GM12864 (cell line): ENCODE data around the gene LINC01488.

Experiments used
- DNase-seq: peaks from one replicate; pipeline ENCODE4 v3.0.0-alpha.2; 2011; ENCODE audit warnings: low read depth
- H3K4me3 ChIP-seq: 2 replicates; pipeline ENCODE4 v1.5.1; 2011; ENCODE audit warnings: mild to moderate bottlenecking, low read depth, low read length, control low read depth
- TF ChIP-seq, protein P1 (sequence below): IDR thresholded peaks from 2 replicates; pipeline ENCODE4 v1.5.1; 2011; ENCODE audit warnings: low read depth, mild to moderate bottlenecking, moderate library complexity, low read length, control low read depth, inconsistent platforms; ENCODE audit errors: missing control alignments

LINC01488 gene

DNA sequence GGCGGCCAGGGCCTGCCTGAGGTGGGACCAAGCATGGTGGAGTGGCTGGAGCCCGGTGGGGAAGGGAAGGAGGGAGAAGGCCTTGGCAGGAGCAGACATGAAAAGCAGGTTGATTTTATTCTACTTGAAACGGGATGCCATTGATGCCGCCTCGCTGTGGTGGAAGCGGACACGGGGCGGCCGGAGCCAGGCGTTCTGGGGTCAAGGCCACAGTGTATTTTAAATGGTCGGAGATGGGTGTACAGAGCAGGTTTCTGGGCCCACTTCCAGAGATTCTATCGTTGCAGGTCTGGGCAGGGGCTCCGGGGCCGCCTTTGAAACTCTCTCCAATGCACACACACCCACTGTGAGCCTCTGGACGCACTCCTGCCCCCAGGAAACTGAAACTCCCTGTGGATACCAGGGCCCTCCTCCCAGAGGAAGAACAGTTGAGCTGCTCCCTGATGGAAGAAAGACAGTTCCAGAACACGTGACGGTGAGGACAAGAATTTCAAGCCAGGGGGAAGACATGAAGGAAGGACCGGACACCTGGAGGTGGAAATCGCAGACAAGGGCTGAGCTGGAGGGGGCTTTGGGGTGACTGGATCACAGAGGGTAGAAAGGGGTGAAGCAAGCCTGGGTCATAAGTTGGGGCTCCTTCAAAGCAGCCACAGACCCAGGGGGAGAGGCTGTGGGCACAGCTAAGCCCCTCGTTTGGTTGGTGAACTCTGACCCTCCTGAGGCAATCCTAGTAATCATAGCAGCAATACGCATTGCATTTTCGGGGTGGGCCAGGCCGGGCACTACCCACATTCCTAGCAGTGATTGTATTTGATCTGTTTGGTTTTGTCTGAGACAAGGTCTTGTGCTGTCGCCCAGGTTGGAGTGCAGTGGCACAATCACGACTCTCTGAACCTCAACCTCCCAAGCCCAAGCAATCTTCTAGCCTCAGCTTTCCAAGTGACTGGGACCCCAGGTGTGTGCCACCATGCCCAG, 12.3 kb upstream of the LINC01488 start:
- H3K4me3 ChIP-seq, result no peak overlapping the region
- no peak for DNase-seq
- TF ChIP-seq, protein P1, sequence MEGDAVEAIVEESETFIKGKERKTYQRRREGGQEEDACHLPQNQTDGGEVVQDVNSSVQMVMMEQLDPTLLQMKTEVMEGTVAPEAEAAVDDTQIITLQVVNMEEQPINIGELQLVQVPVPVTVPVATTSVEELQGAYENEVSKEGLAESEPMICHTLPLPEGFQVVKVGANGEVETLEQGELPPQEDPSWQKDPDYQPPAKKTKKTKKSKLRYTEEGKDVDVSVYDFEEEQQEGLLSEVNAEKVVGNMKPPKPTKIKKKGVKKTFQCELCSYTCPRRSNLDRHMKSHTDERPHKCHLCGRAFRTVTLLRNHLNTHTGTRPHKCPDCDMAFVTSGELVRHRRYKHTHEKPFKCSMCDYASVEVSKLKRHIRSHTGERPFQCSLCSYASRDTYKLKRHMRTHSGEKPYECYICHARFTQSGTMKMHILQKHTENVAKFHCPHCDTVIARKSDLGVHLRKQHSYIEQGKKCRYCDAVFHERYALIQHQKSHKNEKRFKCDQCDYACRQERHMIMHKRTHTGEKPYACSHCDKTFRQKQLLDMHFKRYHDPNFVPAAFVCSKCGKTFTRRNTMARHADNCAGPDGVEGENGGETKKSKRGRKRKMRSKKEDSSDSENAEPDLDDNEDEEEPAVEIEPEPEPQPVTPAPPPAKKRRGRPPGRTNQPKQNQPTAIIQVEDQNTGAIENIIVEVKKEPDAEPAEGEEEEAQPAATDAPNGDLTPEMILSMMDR, result no peak

GRCh38 chr11:69470301-69470700, 11.2 kb upstream of the LINC01488 start:
- TF ChIP-seq, protein P1, result no peak

DNA sequence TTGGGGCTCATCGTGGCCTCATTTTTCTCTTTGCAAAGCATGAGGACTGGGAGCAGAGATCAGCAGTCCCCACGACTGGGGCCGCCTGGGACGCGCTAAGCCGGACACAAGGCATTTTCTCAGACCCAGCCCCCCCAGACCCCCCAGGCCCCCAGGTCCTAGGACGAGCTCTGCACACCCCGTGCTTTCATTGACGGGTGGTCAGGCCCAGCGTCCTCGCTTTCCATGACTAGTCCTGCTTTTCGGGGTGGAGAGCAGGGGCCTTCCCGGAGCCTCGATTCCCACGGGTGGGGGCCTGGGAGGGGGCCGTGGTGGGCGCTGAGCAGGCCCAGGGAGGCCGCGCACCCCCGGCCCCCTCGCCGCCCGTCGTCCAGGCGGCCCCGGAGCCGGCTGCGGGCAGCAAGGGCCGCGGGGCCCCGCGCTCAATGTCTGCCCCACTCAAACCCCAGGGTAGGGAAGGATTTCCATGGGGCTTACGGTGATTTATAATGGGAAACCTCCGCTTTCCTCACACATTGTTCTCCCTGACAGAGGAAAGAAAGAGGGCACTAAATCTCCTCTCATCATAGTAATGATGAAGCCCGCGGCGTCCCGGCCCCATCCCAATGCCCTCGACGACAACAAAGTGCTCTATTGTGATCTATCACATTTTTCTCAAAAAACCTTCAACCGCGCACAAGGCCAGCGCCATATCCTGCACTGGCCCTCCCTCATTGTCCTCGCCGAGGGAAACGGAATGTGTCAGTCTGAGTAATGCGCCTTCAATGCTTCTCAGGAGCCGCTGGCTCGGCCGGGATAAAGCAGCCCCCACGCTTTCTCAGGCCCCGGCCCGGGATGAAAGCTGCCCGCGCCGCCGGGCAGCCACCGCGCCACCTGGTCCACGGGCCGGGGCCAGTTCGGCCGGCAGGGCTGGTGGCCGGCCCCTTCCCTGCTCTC, 10.4 kb upstream of the LINC01488 start:
- no peak overlapping the region for H3K4me3 ChIP-seq
- DNase-seq, result no peak
- TF ChIP-seq, protein P1, result no peak

More at GRCh38 chr11:69470301-69470700, 11.2 kb upstream of the LINC01488 start:
- H3K4me3 ChIP-seq, result no peak overlapping the region
- DNase-seq, result no peak

DNA sequence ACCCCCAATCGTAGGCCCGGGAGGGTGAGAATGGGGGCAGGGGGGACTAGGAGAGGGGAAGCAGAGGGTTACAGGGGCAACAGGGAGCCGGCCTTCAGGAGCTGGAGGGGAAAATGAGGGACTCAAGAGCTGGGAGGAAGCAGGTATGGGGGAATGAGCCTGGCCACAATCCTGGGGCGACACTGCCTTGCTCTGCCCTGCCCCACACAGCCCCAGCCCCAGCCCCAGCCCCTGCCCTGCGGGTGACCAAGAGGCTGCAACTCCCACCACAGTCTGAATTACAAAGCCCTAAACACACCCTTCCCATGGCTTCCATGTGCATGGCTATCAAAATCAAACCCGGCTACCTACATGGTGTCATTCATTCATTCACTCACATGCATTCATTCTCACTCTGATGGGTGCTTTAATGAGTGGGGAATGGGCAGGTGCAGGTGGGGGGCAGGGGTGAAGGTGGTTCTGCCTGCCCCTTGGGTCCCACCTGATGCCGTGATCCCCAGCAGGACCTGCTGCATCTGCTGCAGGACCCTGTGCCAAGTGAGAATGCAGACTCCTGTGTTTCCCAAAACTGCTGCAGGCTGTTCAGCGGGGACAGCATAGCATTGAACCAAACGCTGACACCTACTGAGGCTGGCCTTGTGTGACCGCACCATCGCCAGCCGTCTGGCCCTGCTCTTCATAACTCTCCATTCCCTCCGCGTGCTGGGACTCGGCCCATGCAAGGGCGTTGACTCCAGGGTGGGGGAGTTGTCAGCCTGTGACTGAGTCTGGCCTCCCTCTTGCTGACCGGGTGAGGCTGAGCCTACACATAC, 9.5 kb upstream of the LINC01488 start:
- no peak for DNase-seq
- no peak overlapping the region for H3K4me3 ChIP-seq
- TF ChIP-seq, protein P1, result no peak

- TF ChIP-seq, protein P1, result no peak
- no peak for DNase-seq
- no peak overlapping the region for H3K4me3 ChIP-seq
Observed at GRCh38 chr11:69472541-69473275, 8.8 kb upstream of the LINC01488 start.
